ENCODE results near the gene COBL. TPM values are rescaled to one million over a fixed set of nuclear protein-coding genes. Genes with fewer than 3 reads are reported as not detected.

COBL gene
- total and polyA plus RNA-seq, 2 of the 8 experiments (the other 6 are each of a cell fraction or from before 2014, with no cell fraction given), result 13.8 to 40.4 TPM

DNA sequence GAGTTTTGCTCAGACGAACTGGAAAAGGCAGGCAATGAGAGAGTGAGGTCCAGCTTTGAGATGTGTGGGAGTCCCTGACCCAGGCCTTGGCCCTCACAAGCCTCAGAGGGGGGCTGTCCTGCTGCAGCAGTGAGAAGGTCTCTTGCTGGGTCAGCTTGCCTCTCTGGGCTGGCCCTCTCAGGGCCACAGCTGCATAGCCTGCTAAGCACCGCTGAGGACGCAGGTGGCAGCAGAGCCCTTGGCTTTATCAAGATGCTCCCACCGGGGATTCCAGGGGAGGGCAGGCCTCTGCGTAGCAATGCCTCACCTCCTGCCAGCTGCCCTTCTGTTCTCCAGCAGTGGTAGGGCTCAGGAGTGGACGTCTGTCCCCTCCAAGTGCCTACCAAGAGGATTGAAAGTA is 128.7 kb downstream of the COBL start:
- H3K27ac ChIP-seq (ENCODE audit: low read depth, low read length), result no peak overlapping the region
- WGBS, 2 experiments (ENCODE audit: extremely low coverage in 1 of 2, insufficient coverage in 1 of 2, insufficient read length in 1 of 2, insufficient replicate concordance in 2 of 2, low coverage in 1 of 2, low lambda C conversion rate in 2 of 2, missing lambda C conversion rate in 1 of 2), result 32% methylated on average over 6 of the region's 6 CpGs; no CpG with 5 or more reads in 1 of the 2 experiments
- no peak for TF ChIP-seq KDM1A (IDR thresholded peaks at IDR 0.05; ENCODE audit: borderline replicate concordance, low read length)
- TF ChIP-seq TAF1 (IDR thresholded peaks at IDR 0.05; ENCODE audit: low read depth, low read length), result no peak
- peak; percentile 54; the same call in 1 of the 2 replicates for TF ChIP-seq TCF12 (IDR thresholded peaks at IDR 0.05; ENCODE audit: low read depth, low read length)
- no peak for TF ChIP-seq TAF7 (optimal IDR thresholded peaks at IDR 0.05; ENCODE audit: borderline replicate concordance, low read depth, low read length)
- no peak for TF ChIP-seq EZH2 (IDR thresholded peaks at IDR 0.05; ENCODE audit: low read depth, low read length, severe bottlenecking)
- no peak for TF ChIP-seq SIX5 (IDR thresholded peaks at IDR 0.05; ENCODE audit: low read depth, low read length)
- no peak for TF ChIP-seq SRF (IDR thresholded peaks at IDR 0.05; ENCODE audit: low read depth, low read length)
- TF ChIP-seq GABPA (IDR thresholded peaks at IDR 0.05; ENCODE audit: borderline replicate concordance, insufficient read depth, low read length), result no peak
- TF ChIP-seq RBBP5 (IDR thresholded peaks at IDR 0.05; ENCODE audit: borderline replicate concordance, low read depth, low read length), result no peak
- TF ChIP-seq BACH1 (IDR thresholded peaks at IDR 0.05; ENCODE audit: low read length), result 0 out of 2 replicates have a peak, but pooled peaks have one; percentile 30
- TF ChIP-seq NRF1 (IDR thresholded peaks at IDR 0.05; ENCODE audit: low read depth, low read length), result 0 out of 2 replicates have a peak, but pooled peaks have one; percentile 5
- peak; percentile 95 for TF ChIP-seq RAD21 (IDR thresholded peaks at IDR 0.05 in 1 of 2, conservative IDR thresholded peaks at IDR 0.05 in 1 of 2; ENCODE audit: low read depth in 2 of 2, low read length in 2 of 2)
- TF ChIP-seq ZNF274 (IDR thresholded peaks at IDR 0.05; ENCODE audit: borderline replicate concordance, extremely low read depth, low read length), result no peak
- peak; percentile 74 for TF ChIP-seq TEAD4 (IDR thresholded peaks at IDR 0.05; ENCODE audit: low read depth, low read length)

More for the DNA sequence above, 128.7 kb downstream of the COBL start:
- no peak overlapping the region for H3K4me2 ChIP-seq (ENCODE audit: insufficient read depth in 1 of 2, low read depth in 2 of 2, low read length in 2 of 2)
- no peaks in the 10 kb centered on the region for H3K9me3 ChIP-seq (ENCODE audit: insufficient read depth in 2 of 2, low read depth in 1 of 2, low read length in 1 of 2)
- H4K8ac ChIP-seq (ENCODE audit: extremely low read depth, insufficient read depth, low read length), result no peak overlapping the region
- no peak overlapping the region for H3K4me3 ChIP-seq (ENCODE audit: extremely low read depth in 1 of 4, insufficient read depth in 2 of 4, low read depth in 3 of 4, low read length in 4 of 4)
- H2BK12ac ChIP-seq (ENCODE audit: low read depth, low read length), result no peak overlapping the region
- FAIRE-seq (peak; percentile 94), DNase-seq (ENCODE audit: low read depth in 1 of 2, low spot score in 2 of 2) (peak; percentile 50 to 82)
- no peaks in the 10 kb centered on the region for H4K20me1 ChIP-seq (replicated peaks in 1 of 2; ENCODE audit: control insufficient read depth in 1 of 2, insufficient read depth in 2 of 2, low read length in 2 of 2)
- no peak overlapping the region for H4K5ac ChIP-seq (ENCODE audit: insufficient read length, low read depth, low read length)
- POLR2A ChIA-PET (ENCODE audit: partially characterized antibody), result interaction anchor here (0.7 to 3.1 kb wide), 3 partner anchors 11 to 139 kb away, joined by 3 to 11 read pairs (median 3); no protein-coding TSS in a partner anchor
- no peaks in the 10 kb centered on the region for H3K27me3 ChIP-seq (replicated peaks in 1 of 4; ENCODE audit: control insufficient read depth in 3 of 4, extremely low read depth in 1 of 4, insufficient read depth in 3 of 4, low read length in 3 of 4)
- no peak overlapping the region for H3K14ac ChIP-seq (ENCODE audit: insufficient read length)
- no peak overlapping the region for H3K56ac ChIP-seq (replicated peaks; ENCODE audit: insufficient read length, low read depth, low read length)
- H2BK20ac ChIP-seq (ENCODE audit: low read length), result no peak overlapping the region
- H3K23me2 ChIP-seq (ENCODE audit: low read depth, low read length), result no peaks in the 10 kb centered on the region
- no peaks in the 10 kb centered on the region for H3K79me2 ChIP-seq (ENCODE audit: control insufficient read depth in 1 of 2, insufficient read depth in 2 of 2, low read length in 2 of 2)
- no peak overlapping the region for H2BK120ac ChIP-seq (replicated peaks; ENCODE audit: low read depth, low read length)
- H3K9ac ChIP-seq (replicated peaks in 1 of 4; ENCODE audit: extremely low read depth in 1 of 4, low read depth in 3 of 4, low read length in 3 of 4), result no peak overlapping the region
- H3K23ac ChIP-seq (ENCODE audit: insufficient read length), result no peak overlapping the region
- peaks cover 2% of the 10 kb centered on the region; the same call in 1 of the 2 replicates for H3K79me1 ChIP-seq (ENCODE audit: low read depth, low read length)
- peaks cover 0 to 15% (median 6%) of the 10 kb centered on the region in 4 experiments; a peak in 5 of 8 replicates for H3K36me3 ChIP-seq (ENCODE audit: control insufficient read depth in 2 of 4, insufficient read depth in 4 of 4, low read length in 3 of 4)
- H3K18ac ChIP-seq (ENCODE audit: extremely low read depth, low read length), result no peak overlapping the region
- CTCF ChIA-PET (ENCODE audit: partially characterized antibody), result interaction anchor here (0.6 to 16.6 kb wide), 34 partner anchors 10 to 446 kb away, joined by 3 to 352 read pairs (median 6); no protein-coding TSS in a partner anchor
- H2AFZ ChIP-seq (ENCODE audit: low read length), result no peak overlapping the region
- H3K4me1 ChIP-seq (replicated peaks in 1 of 4; ENCODE audit: control insufficient read depth in 3 of 4, insufficient read depth in 4 of 4, low read length in 3 of 4), result peaks cover 0 to 7% (median 4%) of the 10 kb centered on the region in 4 experiments; a peak in 4 of 7 replicates
- no peak overlapping the region for H4K91ac ChIP-seq (replicated peaks; ENCODE audit: insufficient read length, low read length)
- H2BK15ac ChIP-seq (ENCODE audit: low read length), result no peak overlapping the region
- no peak overlapping the region for H3K4ac ChIP-seq (replicated peaks; ENCODE audit: insufficient read length, low read depth, low read length)
- H2BK5ac ChIP-seq (ENCODE audit: low read depth, low read length), result 0 out of 2 replicates have a peak overlapping the region, but pooled peaks have one; percentile 20
- H2AK5ac ChIP-seq (ENCODE audit: low read depth, low read length), result no peak overlapping the region
